ENCODE data around the gene CYB5B. TPM values are rescaled to one million over a fixed set of nuclear protein-coding genes. Genes with fewer than 3 reads are reported as not detected.

CYB5B gene
- total RNA-seq, 1 donor from 2014 or later, result 104 TPM

DNA sequence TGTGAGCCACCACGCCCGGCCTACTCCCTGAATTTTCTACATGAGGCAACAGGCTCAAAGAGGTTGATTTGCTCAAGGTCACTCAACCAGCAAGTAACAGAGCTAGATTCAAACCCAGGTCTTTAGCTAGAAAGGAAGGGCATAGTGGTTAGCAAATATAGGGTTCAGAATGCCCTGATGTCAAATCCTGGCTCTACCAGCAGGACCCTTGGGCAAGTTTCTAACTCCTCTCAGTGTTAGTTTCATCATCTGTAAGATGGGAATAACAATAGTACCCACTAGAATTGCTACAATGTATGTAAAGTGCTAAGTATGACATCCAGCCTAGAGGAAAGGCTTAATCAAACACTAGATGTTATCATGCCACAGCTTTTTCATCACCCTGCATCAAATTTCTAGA is 19.1 kb upstream of the CYB5B start:
- no peaks in the 10 kb centered on the region for H3K36me3 Mint-ChIP-seq (ENCODE audit: insufficient read depth)
- H3K27ac Mint-ChIP-seq, result no peak overlapping the region
- H3K27me3 Mint-ChIP-seq, result no peaks in the 10 kb centered on the region
- H3K4me3 Mint-ChIP-seq (ENCODE audit: low read depth), result no peak overlapping the region
- H3K9me3 Mint-ChIP-seq (ENCODE audit: low read depth), result no peaks in the 10 kb centered on the region
- peaks cover 7% of the 10 kb centered on the region for H3K4me1 Mint-ChIP-seq (ENCODE audit: low read depth)
- no peak for DNase-seq (ENCODE audit: low spot score, unreplicated experiment)
- TF ChIP-seq, protein P1, sequence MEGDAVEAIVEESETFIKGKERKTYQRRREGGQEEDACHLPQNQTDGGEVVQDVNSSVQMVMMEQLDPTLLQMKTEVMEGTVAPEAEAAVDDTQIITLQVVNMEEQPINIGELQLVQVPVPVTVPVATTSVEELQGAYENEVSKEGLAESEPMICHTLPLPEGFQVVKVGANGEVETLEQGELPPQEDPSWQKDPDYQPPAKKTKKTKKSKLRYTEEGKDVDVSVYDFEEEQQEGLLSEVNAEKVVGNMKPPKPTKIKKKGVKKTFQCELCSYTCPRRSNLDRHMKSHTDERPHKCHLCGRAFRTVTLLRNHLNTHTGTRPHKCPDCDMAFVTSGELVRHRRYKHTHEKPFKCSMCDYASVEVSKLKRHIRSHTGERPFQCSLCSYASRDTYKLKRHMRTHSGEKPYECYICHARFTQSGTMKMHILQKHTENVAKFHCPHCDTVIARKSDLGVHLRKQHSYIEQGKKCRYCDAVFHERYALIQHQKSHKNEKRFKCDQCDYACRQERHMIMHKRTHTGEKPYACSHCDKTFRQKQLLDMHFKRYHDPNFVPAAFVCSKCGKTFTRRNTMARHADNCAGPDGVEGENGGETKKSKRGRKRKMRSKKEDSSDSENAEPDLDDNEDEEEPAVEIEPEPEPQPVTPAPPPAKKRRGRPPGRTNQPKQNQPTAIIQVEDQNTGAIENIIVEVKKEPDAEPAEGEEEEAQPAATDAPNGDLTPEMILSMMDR (IDR thresholded peaks at IDR 0.05; ENCODE audit: unreplicated experiment), result no peak

DNA sequence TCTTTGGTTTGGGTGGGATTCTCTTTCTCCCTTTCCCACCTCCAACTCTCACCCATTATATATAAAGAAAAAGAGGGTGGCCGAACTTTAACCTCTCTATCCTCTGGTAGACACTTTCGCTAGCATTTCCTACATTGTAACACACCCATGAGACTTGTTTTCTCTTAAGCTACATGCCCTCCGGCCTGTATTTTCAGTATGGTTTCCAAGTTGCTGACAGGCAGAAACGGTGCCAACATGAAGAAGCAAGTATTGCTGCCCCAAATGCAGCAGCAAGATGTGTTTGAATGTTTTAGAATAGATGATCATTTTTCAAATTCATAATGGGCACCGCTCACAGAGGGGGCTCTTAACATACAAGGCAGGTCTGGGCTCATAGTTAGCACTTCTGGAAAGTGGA is 18.7 kb upstream of the CYB5B start:
- no peak for DNase-seq (ENCODE audit: low spot score, unreplicated experiment)
- Mint-ChIP-seq H3K4me1 (ENCODE audit: low read depth) (peaks cover 7% of the 10 kb centered on the region), H3K9me3 (ENCODE audit: low read depth) (no peaks in the 10 kb centered on the region), H3K36me3 (ENCODE audit: insufficient read depth) (no peaks in the 10 kb centered on the region), H3K27me3 (no peaks in the 10 kb centered on the region), H3K4me3 (ENCODE audit: low read depth) (no peak overlapping the region), H3K27ac (no peak overlapping the region)
- TF ChIP-seq, protein P1 (IDR thresholded peaks at IDR 0.05; ENCODE audit: unreplicated experiment), result no peak

DNA sequence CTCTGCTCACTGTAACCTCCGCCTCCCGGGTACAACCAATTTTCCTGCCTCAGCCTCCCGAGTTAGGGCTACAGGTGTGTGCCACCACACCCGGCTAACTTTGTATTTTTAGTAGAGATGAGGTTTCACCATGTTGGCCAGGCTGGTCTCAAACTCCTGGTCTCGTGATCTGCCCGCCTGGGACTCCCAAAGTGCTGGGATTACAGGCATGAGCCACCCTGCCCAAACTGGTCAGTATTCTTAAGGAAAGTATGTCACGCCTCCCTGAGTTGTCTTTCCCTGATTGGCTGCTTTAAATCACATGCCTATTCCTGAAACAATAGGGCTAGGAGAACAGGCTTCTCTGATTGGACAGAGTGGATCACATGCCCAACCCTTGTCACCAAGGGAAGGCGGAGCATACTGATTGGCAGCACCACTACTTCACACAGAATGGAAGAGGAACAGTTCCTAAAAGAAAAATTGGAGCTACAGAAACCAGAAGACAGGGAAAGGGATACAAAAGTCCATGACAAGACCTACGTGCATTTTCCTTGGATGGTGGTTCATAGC is 17.6 kb upstream of the CYB5B start:
- no peak overlapping the region for H3K4me3 Mint-ChIP-seq (ENCODE audit: low read depth)
- no peak overlapping the region for H3K27ac Mint-ChIP-seq
- peaks cover 7% of the 10 kb centered on the region for H3K4me1 Mint-ChIP-seq (ENCODE audit: low read depth)
- H3K36me3 Mint-ChIP-seq (ENCODE audit: insufficient read depth), result no peaks in the 10 kb centered on the region
- no peaks in the 10 kb centered on the region for H3K27me3 Mint-ChIP-seq
- TF ChIP-seq, protein P1 (IDR thresholded peaks at IDR 0.05; ENCODE audit: unreplicated experiment), result no peak
- H3K9me3 Mint-ChIP-seq (ENCODE audit: low read depth), result no peaks in the 10 kb centered on the region
- DNase-seq (ENCODE audit: low spot score, unreplicated experiment), result no peak

DNA sequence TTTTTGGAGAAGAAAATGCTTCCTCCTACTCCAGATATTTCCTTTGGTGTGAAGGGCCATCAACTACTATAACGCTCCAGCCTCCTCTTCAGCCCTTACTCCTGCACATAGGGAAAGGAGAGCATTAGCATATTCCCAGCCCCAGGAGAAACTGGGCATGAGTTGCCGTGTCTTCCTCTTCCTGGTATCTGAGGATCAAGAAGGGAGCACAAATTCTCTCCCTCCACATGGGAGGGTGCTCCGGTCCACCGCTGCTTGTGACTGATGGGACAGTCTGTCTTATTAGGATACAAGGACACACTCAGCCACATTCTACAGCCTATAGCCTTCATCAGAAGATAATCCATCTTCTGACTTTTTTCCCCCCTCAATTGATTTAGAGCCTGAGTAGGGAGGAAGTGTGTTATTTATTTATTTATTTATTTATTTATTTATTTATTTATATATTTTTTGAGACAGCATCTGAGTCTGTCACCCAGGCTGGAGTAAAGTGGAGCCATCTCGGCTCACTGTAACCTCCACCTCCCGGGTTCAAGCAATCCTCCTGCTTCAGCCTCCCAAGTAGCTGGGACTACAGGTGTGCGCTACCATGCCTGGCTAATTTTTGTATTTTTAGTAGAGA is 16.6 kb upstream of the CYB5B start:
- peak overlapping the region; percentile 64 for H3K27ac Mint-ChIP-seq

DNA sequence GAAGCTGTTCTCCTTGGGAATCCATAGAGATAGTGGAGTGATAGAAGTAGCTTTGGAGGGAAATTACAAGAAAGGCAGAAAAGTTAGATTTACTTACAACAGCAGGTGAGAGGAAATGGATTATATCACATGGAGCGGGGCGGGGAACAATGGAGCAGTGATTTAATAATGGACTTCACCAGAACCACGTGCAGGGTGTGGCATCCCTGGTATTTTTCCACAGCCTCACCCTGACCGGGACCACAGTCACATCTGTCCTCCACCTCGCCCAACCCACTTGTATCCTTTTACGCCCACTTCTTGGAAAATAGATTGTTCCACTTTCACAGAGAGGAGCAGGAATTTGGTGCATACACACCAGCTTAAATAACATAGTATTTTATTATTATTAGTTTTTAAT is 15.9 kb upstream of the CYB5B start:
- Mint-ChIP-seq H3K27me3 (no peaks in the 10 kb centered on the region), H3K4me1 (ENCODE audit: low read depth) (peaks cover 7% of the 10 kb centered on the region), H3K9me3 (ENCODE audit: low read depth) (no peaks in the 10 kb centered on the region), H3K27ac (no peak overlapping the region), H3K36me3 (ENCODE audit: insufficient read depth) (no peaks in the 10 kb centered on the region), H3K4me3 (ENCODE audit: low read depth) (no peak overlapping the region)
- no peak for DNase-seq (ENCODE audit: low spot score, unreplicated experiment)
- TF ChIP-seq, protein P1 (IDR thresholded peaks at IDR 0.05; ENCODE audit: unreplicated experiment), result no peak

More for the DNA sequence above, 16.6 kb upstream of the CYB5B start:
- Mint-ChIP-seq H3K4me3 (ENCODE audit: low read depth) (no peak overlapping the region), H3K4me1 (ENCODE audit: low read depth) (peaks cover 7% of the 10 kb centered on the region), H3K9me3 (ENCODE audit: low read depth) (no peaks in the 10 kb centered on the region), H3K27me3 (no peaks in the 10 kb centered on the region), H3K36me3 (ENCODE audit: insufficient read depth) (no peaks in the 10 kb centered on the region)
- TF ChIP-seq, protein P1 (IDR thresholded peaks at IDR 0.05; ENCODE audit: unreplicated experiment), result no peak
- DNase-seq (ENCODE audit: low spot score, unreplicated experiment), result no peak
